ENCODE data around the gene PRC1. TPM values are rescaled to one million over a fixed set of nuclear protein-coding genes. Genes with fewer than 3 reads are reported as not detected.
"Not testable (repeated sequence)": the region's sequence is repeated elsewhere in the genome, so short reads cannot be mapped to it uniquely, and the experiment has no call there.

Gene PRC1
- total RNA-seq, 1 donor from 2014 or later: 161 TPM

- Mint-ChIP-seq H3K9me3 (no peaks in the 10 kb centered on the region), H3K4me1 (no peaks in the 10 kb centered on the region), H3K27ac (ENCODE audit: unreplicated experiment) (no peak overlapping the region), H3K4me3 (no peak overlapping the region), H3K27me3 (ENCODE audit: low read depth) (no peaks in the 10 kb centered on the region), H3K36me3 (ENCODE audit: low read depth) (peaks cover 4% of the 10 kb centered on the region)
- DNase-seq (ENCODE audit: low read depth, low spot score): no peak
- TF ChIP-seq CTCF (conservative IDR thresholded peaks at IDR 0.05): no peak
Measured at GRCh38 chr15:90924375-90924774, 70.0 kb downstream of the PRC1 start.

DNA sequence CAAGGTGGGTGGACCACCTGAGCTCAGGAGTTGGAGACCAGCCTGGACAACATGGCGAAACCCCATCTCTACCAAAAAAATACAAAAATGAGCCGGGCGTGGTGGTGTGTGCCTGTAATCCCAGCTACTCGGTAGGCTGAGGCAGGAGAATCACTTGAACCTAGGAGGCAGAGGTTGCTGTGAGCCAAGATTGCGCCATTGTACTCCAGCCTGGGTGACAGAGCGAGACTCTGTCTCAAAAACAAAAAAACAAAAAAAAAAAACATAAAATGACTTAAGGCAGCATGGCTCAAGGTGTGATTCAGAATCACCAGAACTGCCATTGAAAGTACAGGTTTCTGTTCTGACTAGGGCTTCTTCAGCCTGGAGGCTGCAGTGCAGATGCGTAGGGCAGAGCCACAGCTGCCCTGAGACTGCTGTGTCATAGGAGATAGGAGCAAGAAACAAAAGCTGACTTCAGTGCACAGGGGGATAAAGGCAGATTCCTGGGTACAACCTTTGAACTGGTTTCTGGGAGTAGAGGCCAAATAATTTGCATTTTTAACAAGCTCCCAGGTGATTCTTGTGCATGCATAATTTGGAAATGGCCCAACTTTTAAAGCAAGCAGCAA is 71.5 kb downstream of the PRC1 start:
- not testable (repeated sequence) for H3K4me1 Mint-ChIP-seq; DNase-seq (ENCODE audit: low read depth, low spot score); H3K4me3 Mint-ChIP-seq; H3K27me3 Mint-ChIP-seq (ENCODE audit: low read depth); H3K9me3 Mint-ChIP-seq; H3K36me3 Mint-ChIP-seq (ENCODE audit: low read depth); H3K27ac Mint-ChIP-seq (ENCODE audit: unreplicated experiment)

- no peak for TF ChIP-seq CTCF (conservative IDR thresholded peaks at IDR 0.05)
- Mint-ChIP-seq H3K4me3 (no peak overlapping the region), H3K27ac (ENCODE audit: unreplicated experiment) (no peak overlapping the region), H3K36me3 (ENCODE audit: low read depth) (peaks cover 4% of the 10 kb centered on the region), H3K9me3 (no peaks in the 10 kb centered on the region), H3K27me3 (ENCODE audit: low read depth) (no peaks in the 10 kb centered on the region), H3K4me1 (no peaks in the 10 kb centered on the region)
- DNase-seq (ENCODE audit: low read depth, low spot score): no peak
Measured at GRCh38 chr15:90921887-90922286, 72.4 kb downstream of the PRC1 start.

GRCh38 chr15:90918835-90919234 is 75.5 kb downstream of the PRC1 start:
- no peak overlapping the region for H3K4me3 Mint-ChIP-seq
- H3K36me3 Mint-ChIP-seq (ENCODE audit: low read depth): peaks cover 6% of the 10 kb centered on the region
- no peak for DNase-seq (ENCODE audit: low read depth, low spot score)
- no peak for TF ChIP-seq CTCF (conservative IDR thresholded peaks at IDR 0.05)
- no peaks in the 10 kb centered on the region for H3K9me3 Mint-ChIP-seq
- no peak overlapping the region for H3K27ac Mint-ChIP-seq (ENCODE audit: unreplicated experiment)
- H3K27me3 Mint-ChIP-seq (ENCODE audit: low read depth): no peaks in the 10 kb centered on the region
- no peaks in the 10 kb centered on the region for H3K4me1 Mint-ChIP-seq

DNA sequence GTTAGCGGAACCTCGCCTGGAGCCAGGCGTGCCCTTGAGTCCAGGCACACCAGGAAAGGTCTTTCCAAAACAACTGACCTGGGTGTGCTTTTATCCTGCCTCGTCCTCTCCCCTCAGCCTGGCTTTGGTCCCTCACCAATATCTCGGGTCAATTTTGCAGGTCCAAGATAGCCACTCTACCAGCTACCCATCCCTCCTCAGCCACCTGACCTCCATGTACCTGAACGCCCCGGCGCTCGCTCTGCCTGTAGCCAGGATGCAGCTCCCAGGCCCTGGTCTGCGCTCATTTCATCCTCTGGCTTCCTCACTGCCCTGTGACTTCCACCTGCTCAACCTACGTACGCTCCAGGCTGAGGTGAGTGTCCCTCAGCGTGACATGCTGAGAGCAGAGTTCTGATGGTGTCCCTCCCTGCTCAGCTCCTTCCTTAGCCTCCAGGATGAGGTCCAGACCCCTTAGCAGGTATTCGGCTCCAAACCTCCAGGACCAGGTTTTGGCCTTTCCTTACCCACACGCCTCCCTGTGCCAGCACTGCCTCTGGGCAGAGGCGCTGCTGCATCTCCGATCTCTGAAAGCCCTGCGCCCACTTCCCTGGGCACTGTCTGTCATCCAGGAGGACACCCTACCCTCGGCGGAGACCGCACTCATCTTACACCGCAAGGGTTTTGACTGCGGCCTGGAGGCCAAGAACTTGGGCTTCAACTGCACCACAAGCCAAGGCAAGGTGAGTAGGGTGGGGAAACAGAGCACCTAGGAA is 76.1 kb downstream of the PRC1 start:
- no peak for DNase-seq (ENCODE audit: low read depth, low spot score)
- TF ChIP-seq CTCF (conservative IDR thresholded peaks at IDR 0.05): no peak
- Mint-ChIP-seq H3K9me3 (no peaks in the 10 kb centered on the region), H3K4me3 (no peak overlapping the region), H3K4me1 (no peaks in the 10 kb centered on the region), H3K27me3 (ENCODE audit: low read depth) (no peaks in the 10 kb centered on the region), H3K27ac (ENCODE audit: unreplicated experiment) (no peak overlapping the region), H3K36me3 (ENCODE audit: low read depth) (peaks cover 6% of the 10 kb centered on the region)

- no peaks in the 10 kb centered on the region for H3K4me1 Mint-ChIP-seq
- no peaks in the 10 kb centered on the region for H3K27me3 Mint-ChIP-seq (ENCODE audit: low read depth)
- H3K9me3 Mint-ChIP-seq: no peaks in the 10 kb centered on the region
- TF ChIP-seq CTCF (conservative IDR thresholded peaks at IDR 0.05): no peak
- no peak overlapping the region for H3K4me3 Mint-ChIP-seq
- peaks cover 6% of the 10 kb centered on the region for H3K36me3 Mint-ChIP-seq (ENCODE audit: low read depth)
- no peak overlapping the region for H3K27ac Mint-ChIP-seq (ENCODE audit: unreplicated experiment)
- DNase-seq (ENCODE audit: low read depth, low spot score): no peak
Measured at GRCh38 chr15:90917569-90917968, 76.8 kb downstream of the PRC1 start.

Measured in neural crest cell (in vitro differentiated cells).